NCI-H1436 (cell line): ENCODE results near the gene KCNE2.
A peak's percentile ranks its signal among the peaks of the same experiment; 100 is the strongest.
"Not testable (repeated sequence)": the region's sequence is repeated elsewhere in the genome, so short reads cannot be mapped to it uniquely, and the experiment has no call there.

Source experiments
- DNase-seq: peaks from one replicate; lab custom pipeline; 2025; lab: John Stamatoyannopoulos, UW

Gene KCNE2

GRCh38 chr21:34353182-34353581 lies 10.6 kb upstream of the KCNE2 start:
- DNase-seq = no peak

- DNase-seq = no peak
These were observed 9.0 kb upstream of the KCNE2 start for GRCh38 chr21:34354836-34355235.

- no peak for DNase-seq
These were observed 8.2 kb upstream of the KCNE2 start for GRCh38 chr21:34355570-34355969.

GRCh38 chr21:34357889-34358288 lies 5.9 kb upstream of the KCNE2 start:
- DNase-seq = no peak

- no peak for DNase-seq
These were observed 4.9 kb upstream of the KCNE2 start for GRCh38 chr21:34358866-34359265.

GRCh38 chr21:34360488-34361241 lies 3.1 kb upstream of the KCNE2 start:
- DNase-seq = no peak

GRCh38 chr21:34362136-34362444 lies 1.7 kb upstream of the KCNE2 start:
- no peak for DNase-seq

- DNase-seq = no peak
These were observed 1.1 kb upstream of the KCNE2 start for GRCh38 chr21:34362670-34363069.

- no peak for DNase-seq
These were observed 1.1 kb downstream of the KCNE2 start for GRCh38 chr21:34364921-34365320.

GRCh38 chr21:34365809-34366208 lies 2.0 kb downstream of the KCNE2 start:
- DNase-seq = no peak

- DNase-seq = peak; percentile 61
These were observed 3.6 kb downstream of the KCNE2 start for GRCh38 chr21:34367320-34367935.

GRCh38 chr21:34369741-34370140 lies 5.9 kb downstream of the KCNE2 start:
- no peak for DNase-seq

GRCh38 chr21:34372321-34372720 lies 8.5 kb downstream of the KCNE2 start:
- DNase-seq = no peak

- not testable (repeated sequence) for DNase-seq
These were observed 10.7 kb downstream of the KCNE2 start for GRCh38 chr21:34374462-34374861.

- DNase-seq = not testable (repeated sequence)
These were observed 11.3 kb downstream of the KCNE2 start, which contains the start of gene SMIM11 for GRCh38 chr21:34374940-34375618. Gene SMIM11, plus strand, starts transcription at chr21:34375507. Its CDS starts 3,998 bp downstream, at chr21:34379505.

- not testable (repeated sequence) for DNase-seq
These were observed 11.8 kb downstream of the KCNE2 start for GRCh38 chr21:34375619-34375972.

GRCh38 chr21:34383138-34383537 lies 19.3 kb downstream of the KCNE2 start:
- DNase-seq = not testable (repeated sequence)

- not testable (repeated sequence) for DNase-seq
These were observed 20.1 kb downstream of the KCNE2 start for GRCh38 chr21:34383724-34384415.

- DNase-seq = not testable (repeated sequence)
These were observed 36.7 kb downstream of the KCNE2 start for GRCh38 chr21:34400522-34400921.

- not testable (repeated sequence) for DNase-seq
These were observed 40.9 kb downstream of the KCNE2 start for GRCh38 chr21:34404742-34405141.

- not testable (repeated sequence) for DNase-seq
These were observed 41.9 kb downstream of the KCNE2 start for GRCh38 chr21:34405686-34406085.

- not testable (repeated sequence) for DNase-seq
These were observed 42.3 kb downstream of the KCNE2 start for GRCh38 chr21:34406102-34406501.

GRCh38 chr21:34406676-34407075 lies 42.9 kb downstream of the KCNE2 start:
- DNase-seq = not testable (repeated sequence)
